Measurements from ENCODE around the gene SMKR1.
"Not testable (repeated sequence)": the region's sequence is repeated elsewhere in the genome, so short reads cannot be mapped to it uniquely, and the experiment has no call there.

- not testable (repeated sequence) for TF ChIP-seq CTCF, POLR2A, EP300 (IDR thresholded peaks at IDR 0.05)
Measured at GRCh38 chr7:129476398-129476797, 25.9 kb upstream of the SMKR1 start.

Measured in ovary (tissue), 3 donors.